ENCODE data around the gene ASB6. TPM values are rescaled to one million over a fixed set of nuclear protein-coding genes. Genes with fewer than 3 reads are reported as not detected.

ASB6 gene
- total RNA-seq, 2 donors from 2014 or later: 12.7 to 14.5 TPM

DNA sequence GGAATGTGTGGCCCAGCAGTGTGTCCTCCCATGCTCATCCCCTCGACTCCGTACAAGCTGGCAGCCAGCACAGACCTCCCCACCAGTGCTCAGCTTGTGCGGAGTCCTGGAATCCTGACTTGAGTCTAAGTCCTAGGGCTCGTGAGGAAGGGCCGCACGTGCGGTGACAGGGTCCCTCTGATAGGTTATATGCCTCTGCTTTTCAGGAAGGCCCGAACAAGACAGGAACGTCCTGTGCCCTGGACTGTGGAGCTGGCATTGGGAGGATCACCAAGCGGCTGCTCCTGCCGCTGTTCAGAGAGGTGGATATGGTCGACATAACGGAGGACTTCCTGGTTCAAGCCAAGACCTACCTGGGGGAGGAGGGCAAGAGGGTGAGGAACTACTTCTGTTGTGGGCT lies 8.1 kb downstream of the ASB6 start:
- 77 to 93% methylated on average over 11 to 13 of the region's 13 CpGs for WGBS, 2 donors
- peaks cover 12 to 29% of the 10 kb centered on the region in 2 donors for H3K36me3 ChIP-seq (replicated peaks in 1 of 2; ENCODE audit: insufficient read depth in 1 of 2, low read depth in 2 of 2)
- H3K4me3 ChIP-seq: no peak overlapping the region
- H3K27ac ChIP-seq: no peak overlapping the region
- TF ChIP-seq, protein P1, sequence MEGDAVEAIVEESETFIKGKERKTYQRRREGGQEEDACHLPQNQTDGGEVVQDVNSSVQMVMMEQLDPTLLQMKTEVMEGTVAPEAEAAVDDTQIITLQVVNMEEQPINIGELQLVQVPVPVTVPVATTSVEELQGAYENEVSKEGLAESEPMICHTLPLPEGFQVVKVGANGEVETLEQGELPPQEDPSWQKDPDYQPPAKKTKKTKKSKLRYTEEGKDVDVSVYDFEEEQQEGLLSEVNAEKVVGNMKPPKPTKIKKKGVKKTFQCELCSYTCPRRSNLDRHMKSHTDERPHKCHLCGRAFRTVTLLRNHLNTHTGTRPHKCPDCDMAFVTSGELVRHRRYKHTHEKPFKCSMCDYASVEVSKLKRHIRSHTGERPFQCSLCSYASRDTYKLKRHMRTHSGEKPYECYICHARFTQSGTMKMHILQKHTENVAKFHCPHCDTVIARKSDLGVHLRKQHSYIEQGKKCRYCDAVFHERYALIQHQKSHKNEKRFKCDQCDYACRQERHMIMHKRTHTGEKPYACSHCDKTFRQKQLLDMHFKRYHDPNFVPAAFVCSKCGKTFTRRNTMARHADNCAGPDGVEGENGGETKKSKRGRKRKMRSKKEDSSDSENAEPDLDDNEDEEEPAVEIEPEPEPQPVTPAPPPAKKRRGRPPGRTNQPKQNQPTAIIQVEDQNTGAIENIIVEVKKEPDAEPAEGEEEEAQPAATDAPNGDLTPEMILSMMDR (IDR thresholded peaks at IDR 0.05): no peak
- no peak for TF ChIP-seq POLR2A (IDR thresholded peaks at IDR 0.05)
- no peaks in the 10 kb centered on the region for H3K9me3 ChIP-seq
- no peak for DNase-seq
- intact Hi-C loops (cut with DNase I): no loop called here
- peaks cover 35% of the 10 kb centered on the region for H3K4me1 ChIP-seq
- no peak for ATAC-seq
- no peaks in the 10 kb centered on the region for H3K27me3 ChIP-seq

DNA sequence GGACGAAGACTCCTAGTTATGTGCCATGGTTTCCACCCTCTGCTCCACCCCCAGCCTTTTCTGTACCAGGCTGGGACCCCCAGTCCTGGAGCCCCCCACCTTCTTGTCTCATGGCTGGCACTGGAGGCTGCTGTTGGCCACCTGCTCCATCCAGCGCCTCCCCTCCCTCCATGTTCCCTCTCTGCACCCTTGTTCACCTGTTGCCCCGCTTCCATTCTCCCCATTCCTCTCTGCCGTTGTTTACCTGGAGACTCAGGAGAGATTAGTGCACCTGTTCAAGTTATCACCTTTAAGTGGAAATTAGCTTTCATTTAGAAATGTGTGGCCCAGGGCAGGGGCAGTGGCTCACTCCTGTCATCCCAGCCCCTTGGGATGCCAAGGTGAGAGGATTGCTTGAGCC lies 8.7 kb downstream of the ASB6 start:
- no peak for TF ChIP-seq POLR2A (IDR thresholded peaks at IDR 0.05)
- TF ChIP-seq, protein P1 (IDR thresholded peaks at IDR 0.05): no peak
- Histone ChIP-seq H3K36me3 (replicated peaks in 1 of 2; ENCODE audit: insufficient read depth in 1 of 2, low read depth in 2 of 2) (peaks cover 12 to 24% of the 10 kb centered on the region in 2 donors), H3K9me3 (no peaks in the 10 kb centered on the region), H3K4me3 (no peak overlapping the region), H3K27me3 (no peaks in the 10 kb centered on the region), H3K4me1 (peaks cover 40% of the 10 kb centered on the region), H3K27ac (no peak overlapping the region)
- 85% methylated on average over 4 of the region's 4 CpGs for WGBS, 2 donors
- no peak for DNase-seq
- intact Hi-C loops (cut with DNase I): no loop called here
- ATAC-seq: no peak

DNA sequence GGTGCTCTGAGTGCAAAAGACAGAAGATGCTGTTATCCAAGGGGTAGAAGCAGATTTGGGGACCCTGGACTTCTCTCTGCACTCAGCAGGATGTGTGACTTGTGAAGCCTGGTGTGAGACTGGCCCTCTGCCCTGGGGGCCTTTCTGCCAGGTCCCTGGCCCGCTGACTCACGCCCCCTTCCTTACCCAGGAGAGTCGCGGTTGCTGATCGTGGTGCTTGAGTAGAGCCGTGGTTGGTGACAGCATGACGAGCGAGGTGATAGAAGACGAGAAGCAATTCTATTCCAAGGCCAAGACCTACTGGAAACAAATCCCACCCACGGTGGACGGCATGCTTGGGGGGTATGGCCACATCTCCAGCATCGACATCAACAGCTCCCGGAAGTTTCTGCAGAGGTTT lies 9.5 kb downstream of the ASB6 start:
- no peak for DNase-seq
- H3K27ac ChIP-seq: no peak overlapping the region
- no peak for ATAC-seq
- TF ChIP-seq POLR2A (IDR thresholded peaks at IDR 0.05): no peak
- TF ChIP-seq, protein P1 (IDR thresholded peaks at IDR 0.05): no peak
- H3K36me3 ChIP-seq (replicated peaks in 1 of 2; ENCODE audit: insufficient read depth in 1 of 2, low read depth in 2 of 2): peaks cover 7 to 18% of the 10 kb centered on the region in 2 donors
- intact Hi-C loops (cut with DNase I): no loop called here
- no peaks in the 10 kb centered on the region for H3K9me3 ChIP-seq
- 79 to 82% methylated on average over 13 of the region's 13 CpGs for WGBS, 2 donors
- H3K27me3 ChIP-seq: no peaks in the 10 kb centered on the region
- peaks cover 47% of the 10 kb centered on the region for H3K4me1 ChIP-seq
- H3K4me3 ChIP-seq: no peak overlapping the region

DNA sequence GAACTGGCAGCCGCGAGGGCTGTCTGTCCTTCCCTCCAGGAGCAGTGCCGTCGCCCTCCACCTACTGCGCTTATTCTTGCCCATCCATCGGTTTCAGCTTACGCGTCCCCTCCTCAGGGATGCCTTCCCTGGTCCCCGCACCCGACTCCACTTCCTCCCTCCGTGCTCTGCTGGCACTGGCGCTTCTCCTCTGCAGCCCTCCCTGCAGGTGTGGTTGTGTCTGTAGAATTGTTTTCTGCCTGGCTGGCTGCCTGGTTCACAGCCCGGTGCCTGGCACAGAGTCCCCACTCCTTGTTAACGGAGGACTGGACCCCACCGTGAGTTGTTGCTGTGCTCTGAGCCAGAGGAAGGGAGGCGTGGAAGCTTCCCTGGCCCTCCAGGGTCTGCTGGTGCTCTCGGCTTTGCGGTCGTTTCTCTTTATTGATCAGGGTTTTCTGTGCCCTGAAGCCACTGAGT lies 10.2 kb downstream of the ASB6 start:
- Histone ChIP-seq H3K36me3 (replicated peaks in 1 of 2; ENCODE audit: insufficient read depth in 1 of 2, low read depth in 2 of 2) (peaks cover 6 to 14% of the 10 kb centered on the region in 2 donors), H3K4me1 (peaks cover 55% of the 10 kb centered on the region), H3K27ac (no peak overlapping the region), H3K9me3 (no peaks in the 10 kb centered on the region), H3K4me3 (no peak overlapping the region), H3K27me3 (no peaks in the 10 kb centered on the region)
- WGBS, 2 donors: 60 to 74% methylated on average over 17 to 19 of the region's 19 CpGs
- no peak for TF ChIP-seq POLR2A (IDR thresholded peaks at IDR 0.05)
- TF ChIP-seq, protein P1 (IDR thresholded peaks at IDR 0.05): no peak
- no peak for ATAC-seq
- intact Hi-C loops (cut with DNase I): no loop called here
- DNase-seq: no peak

DNA sequence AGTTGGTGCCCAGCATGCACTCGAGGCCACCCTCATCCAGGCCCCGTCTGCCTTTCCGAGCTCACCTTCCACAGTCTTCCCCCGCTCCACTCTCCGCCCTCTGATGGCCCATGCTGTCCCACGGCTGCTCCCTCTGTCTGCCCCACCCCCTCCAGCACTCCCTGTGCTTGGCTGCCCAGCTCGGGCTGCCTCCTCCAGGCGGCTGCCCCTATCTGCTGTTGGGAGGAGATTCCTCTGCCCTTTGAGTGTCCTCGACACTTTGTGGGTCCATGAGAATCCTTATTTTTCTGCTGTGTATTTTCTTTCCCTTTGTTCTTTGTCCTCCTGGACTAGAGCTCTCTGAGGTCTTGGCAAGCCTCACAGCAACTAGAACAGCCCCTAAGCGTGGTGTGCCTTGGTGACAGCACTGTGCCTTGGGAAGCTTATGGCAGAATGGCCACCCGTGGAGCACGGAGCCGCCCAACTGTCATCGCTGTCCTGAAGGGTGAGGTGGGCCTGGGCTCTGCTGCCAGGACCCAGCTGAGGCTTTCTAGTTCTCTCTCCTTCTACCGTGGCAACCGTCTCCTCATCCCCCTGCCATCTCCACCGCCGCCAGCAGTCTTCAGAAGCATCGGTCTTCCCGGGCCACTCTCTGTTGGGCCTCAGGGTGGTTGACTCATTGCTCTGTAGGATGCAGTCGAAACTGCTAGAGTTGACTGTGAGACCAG lies 10.8 kb downstream of the ASB6 start:
- Histone ChIP-seq H3K27ac (peak overlapping the region in 1 of 4 donors; percentile 25), H3K27me3 (no peaks in the 10 kb centered on the region), H3K4me1 (peaks cover 55% of the 10 kb centered on the region), H3K36me3 (replicated peaks in 1 of 2; ENCODE audit: insufficient read depth in 1 of 2, low read depth in 2 of 2) (peaks cover 6 to 14% of the 10 kb centered on the region in 2 donors), H3K4me3 (no peak overlapping the region), H3K9me3 (no peaks in the 10 kb centered on the region)
- ATAC-seq (no peak), DNase-seq (no peak)
- TF ChIP-seq, protein P1 (IDR thresholded peaks at IDR 0.05): no peak
- TF ChIP-seq POLR2A (IDR thresholded peaks at IDR 0.05): no peak
- WGBS, 2 donors: 72 to 84% methylated on average over 21 of the region's 21 CpGs
- intact Hi-C loops (cut with DNase I): no loop called here

Data from body of pancreas (tissue), 4 donors.